EL (cell line): ENCODE data around the gene GRK6.

Experiments
- DNase-seq: peaks from one replicate; pipeline ENCODE4 v3.0.0-alpha.2; 2016

The GRK6 gene

DNA sequence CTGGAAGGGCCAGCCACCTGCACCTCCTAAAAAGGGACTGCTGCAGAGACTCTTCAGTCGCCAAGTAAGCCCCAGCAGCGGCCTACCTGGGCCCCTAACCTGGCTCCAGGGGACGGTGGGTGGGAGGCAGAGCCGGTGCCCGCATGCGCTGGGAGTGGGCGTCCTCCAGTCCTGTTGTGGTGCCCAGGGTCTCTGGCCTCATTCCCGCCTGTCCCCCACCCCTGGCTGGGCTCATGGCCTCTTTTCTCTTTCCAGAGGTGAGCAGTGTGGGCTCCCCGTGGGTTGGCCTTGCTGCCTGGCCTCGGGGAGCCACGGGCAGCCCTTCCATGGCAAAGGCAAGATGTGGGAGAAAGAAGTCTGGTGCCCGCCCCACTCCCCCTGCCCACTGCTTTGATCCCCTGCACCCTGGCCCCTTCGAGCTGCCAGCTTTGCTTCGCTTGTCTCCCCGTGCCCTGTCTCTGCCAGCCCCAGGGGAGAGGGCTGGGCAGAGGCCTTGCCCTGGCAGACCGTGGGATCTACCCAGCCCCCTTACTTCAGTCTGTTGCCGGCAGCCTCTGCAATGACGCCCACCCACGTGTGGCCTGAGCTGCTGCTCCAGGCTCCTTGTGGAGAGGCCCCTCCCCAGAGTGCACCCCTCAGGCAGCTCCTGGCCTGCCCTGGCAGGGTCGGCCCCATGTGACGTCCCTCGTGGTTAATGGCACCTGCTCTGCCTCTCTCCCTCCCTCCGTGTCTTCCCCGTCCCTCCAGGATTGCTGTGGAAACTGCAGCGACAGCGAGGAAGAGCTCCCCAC lies 14.7 kb downstream of the GRK6 start:
- no peak for DNase-seq

DNA sequence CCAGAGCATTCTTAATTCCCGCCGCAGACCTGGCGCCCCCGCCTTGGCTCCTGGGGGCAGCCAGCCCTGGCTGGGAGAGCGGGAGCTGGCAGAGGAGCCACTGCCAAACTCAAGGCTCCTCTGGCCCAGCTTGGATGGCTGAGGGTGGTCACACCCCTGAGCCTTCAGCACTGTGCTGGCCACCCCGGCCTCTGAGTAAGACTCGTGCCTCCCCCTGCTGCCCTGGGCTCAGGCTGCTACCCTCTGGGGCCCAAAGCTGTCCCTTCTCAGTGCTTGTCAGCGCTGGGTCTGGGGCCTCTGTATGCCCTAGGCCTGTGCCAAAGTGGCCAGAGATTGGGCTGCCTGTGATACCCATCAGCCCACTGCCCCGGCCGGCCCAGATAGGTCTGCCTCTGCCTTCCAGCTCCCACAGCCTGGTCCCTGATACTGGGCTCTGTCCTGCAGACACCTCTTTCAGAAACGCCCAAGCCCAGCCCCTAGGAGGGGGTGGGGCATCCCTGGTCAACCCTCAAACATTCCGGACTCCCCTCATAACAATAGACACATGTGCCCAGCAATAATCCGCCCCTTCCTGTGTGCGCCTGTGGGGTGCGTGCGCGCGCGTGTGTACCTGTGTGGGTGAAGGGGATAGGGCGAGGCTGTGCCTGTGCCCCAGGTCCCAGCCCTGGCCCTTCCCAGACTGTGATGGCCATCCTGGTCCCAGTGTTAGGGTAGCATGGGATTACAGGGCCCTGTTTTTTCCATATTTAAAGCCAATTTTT lies 15.8 kb downstream of the GRK6 start:
- no peak for DNase-seq

DNA sequence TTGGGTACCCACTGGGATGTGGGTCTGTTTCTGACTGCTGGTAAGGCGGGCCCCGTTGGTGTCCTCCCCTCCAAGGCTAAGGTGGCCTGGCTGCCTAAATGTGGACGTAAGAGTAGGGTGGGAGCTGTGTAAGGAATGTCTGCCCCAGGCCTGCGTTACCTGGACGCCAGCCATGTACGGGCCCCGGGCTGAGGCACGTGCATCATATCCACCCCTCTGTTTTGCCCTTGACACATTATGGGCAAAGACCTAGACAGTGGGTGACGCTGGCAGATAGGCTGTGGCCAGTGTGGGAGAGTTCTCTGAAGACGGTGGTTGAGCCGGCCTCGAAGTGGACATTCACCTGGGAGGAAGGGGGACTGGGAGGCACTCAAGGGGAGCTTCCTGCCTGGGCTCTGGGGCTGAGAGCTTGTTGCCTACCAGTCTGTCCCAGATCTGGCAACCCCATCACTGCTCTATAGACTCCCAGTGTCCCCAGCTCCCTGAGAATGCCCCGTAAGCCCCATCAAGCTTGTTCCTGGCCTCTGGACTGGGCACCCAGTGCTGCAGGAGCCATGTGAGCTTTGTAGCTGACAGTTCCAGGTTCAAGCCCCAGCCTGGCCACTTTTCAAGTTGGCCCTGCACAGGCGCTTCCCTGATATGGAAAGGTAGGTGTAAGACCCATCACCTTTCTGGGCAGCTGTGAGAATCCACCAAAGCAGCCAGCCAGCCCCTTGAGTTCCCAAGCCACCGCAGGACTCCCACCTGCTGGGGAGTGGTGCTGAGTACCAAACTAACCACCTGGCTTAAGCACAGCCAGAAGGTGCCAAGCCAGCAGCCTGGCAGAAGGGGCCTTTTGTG lies 16.9 kb downstream of the GRK6 start:
- no peak for DNase-seq

DNA sequence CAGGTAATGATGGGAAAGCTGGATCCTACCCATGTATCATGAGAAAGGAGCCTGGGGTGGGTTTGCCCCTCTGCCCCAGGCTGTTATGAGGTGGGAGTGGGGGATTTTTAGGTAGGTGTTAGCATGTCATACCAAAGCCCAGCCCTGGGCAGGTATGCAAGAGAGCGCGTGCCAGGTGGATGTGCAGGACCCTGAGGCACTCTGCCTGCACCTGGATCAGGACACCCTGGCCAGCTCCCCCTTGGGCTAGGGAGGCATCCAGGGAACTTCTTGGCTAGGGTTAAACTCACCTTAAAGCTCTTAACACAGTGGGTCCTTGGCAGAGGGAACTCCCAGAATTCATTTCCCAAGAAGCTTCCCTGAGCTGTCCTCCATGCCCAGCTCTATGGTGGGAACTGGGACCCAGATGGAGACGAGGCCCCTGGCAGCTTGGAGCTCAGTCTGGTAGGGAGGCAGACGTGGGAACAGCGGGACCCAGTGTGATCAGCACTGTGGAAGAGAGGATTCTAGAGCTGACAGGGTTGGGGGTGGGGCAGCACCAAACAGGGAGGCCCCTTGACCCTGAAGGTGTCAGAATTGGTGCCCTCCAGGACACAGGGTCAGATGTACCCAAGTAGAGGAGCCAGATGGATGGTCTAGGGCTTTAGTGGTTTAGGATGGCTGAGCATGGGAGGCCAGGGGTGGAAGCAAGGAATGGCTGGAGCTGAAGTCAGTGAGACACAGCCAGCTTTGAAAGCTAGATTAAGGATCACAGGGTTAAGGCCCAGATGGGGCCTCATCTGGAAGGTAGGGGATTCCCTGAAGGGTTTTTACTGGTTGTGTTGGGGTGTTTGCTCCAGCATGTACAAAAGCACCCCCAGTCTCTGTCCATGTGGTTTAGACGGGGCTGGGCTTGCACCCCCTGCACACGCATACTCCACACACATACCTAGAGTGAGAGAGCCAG lies 17.9 kb downstream of the GRK6 start:
- DNase-seq: no peak

GRCh38 chr5:177445052-177445916 lies 18.8 kb downstream of the GRK6 start:
- DNase-seq: no peak

DNA sequence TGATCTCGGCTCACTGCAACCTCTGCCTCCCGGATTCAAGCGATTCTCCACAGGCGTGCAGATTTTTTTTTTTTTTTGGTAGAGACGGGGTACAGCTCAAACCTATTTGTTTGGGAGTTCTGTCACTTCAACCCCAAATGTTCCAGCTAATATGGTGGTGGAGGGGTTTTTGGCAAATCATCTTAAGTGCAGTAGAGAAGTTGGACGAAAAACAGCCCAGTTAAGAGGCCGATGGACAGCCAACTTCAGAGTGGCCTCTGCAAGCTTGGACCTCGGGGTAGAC lies 19.4 kb downstream of the GRK6 start:
- no peak for DNase-seq

GRCh38 chr5:177446200-177447065 lies 20.0 kb downstream of the GRK6 start, which contains the start of gene PRR7:
Gene PRR7 (plus strand): TSS chr5:177446814. CDS start chr5:177455068, 8,254 bp downstream.
- peak; percentile 73 for DNase-seq

DNA sequence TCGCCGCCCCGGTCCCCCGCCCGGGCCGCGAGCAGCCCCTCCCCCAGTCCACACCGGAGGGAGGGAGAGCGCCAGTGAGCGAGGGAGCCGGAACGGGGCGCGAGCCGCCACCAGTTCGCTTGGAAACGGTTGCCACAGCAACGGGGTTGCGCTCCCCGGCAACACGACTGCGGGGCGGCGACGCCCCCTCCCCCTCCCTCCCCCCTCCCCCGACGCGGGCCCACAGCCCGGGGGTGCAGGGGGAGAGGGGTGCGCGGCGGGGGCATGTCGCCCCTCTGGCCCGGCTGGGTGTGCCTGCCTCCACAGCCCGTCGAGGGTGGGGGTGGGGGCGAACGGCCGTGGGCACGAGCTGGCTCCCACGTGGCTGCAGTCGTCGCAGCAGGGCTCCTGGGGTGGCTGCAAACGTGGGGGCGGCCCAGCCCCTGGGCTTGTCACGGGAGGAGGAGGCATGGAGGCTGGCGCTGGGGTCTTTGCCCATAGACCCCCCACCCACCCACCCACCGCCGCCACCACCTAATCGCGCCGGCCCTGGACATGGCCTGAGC lies 20.7 kb downstream of the GRK6 start:
- DNase-seq: peak; percentile 61

- peak; percentile 96 for DNase-seq
Observed at GRCh38 chr5:177447611-177448243, 21.3 kb downstream of the GRK6 start.

DNA sequence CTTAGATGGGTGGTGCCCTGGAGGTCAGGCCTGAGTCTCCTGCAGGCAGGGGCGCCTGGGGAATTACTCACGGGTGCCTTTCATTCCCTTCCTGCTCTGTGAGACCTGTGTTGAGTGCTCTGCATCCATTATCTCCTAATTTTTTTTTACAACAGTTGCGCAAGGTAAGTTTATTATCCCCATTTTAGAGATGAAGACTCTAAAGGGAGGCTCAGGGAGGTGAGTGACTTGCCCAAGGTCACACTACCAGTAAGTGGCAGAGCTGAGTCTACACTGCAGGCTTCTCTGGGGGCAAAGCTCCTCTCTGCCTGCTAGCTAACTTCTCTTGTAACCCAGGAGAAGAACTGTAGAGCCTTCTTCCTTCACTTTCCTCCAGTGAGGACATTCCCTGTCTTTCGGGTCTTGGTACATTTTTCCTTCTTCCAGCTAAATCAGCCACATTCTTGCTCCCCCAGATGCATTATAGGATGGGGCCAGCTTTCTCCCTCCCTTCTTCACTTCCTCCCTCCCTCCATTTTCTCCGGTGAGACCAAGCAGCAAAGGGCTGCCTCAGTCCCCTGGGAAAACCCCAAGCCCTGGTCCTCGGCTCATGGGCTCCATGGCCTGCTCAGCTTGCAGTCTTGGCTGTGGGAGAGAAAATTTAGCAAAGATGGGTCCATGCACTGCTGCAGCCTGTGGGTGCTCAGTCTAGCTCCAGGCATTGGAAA lies 21.9 kb downstream of the GRK6 start:
- DNase-seq: no peak

DNA sequence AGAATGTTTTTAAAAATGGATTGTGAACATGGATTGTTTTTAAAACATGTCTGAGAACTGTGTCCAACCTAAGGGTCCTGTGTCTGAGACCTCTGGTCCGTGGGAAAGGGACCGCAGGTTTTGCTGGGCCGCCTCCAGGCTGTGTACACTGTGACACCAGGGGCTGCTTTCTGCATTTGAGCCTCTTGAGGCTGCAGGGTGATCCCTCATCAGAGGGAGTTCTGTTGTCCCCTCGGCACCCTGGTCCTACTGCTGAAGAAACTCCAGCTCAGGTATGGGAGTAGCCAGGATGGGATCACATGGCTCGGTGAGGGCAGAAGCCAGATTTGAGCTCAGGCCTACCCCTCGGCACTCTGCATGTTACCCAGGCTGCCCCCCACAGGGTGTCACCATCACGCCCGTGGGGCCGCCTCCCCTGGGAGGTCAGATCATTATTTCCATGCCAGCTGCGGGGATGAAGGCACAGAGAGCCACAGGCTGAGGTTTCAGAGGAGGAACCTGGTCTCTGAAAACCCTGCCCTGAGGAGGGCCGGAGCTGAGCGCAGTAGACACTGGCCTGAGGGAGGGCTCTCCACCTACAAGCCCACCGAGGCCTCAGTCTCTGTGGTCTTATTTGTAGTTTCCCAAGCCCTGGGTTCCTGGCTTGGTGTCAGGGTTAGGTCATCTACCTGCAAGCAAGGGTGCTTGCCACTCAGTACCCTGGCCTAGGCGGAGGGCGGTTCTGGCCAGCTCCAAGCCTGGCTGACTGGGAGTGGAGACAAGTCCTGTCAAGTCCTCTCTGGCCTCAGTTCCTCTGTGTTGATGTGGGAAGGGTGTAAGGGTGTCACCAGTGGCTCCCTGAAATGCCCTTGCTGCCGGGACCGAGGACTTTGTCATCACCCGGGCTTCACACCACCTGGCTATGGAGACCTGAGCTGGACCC lies 22.9 kb downstream of the GRK6 start:
- DNase-seq: no peak

DNA sequence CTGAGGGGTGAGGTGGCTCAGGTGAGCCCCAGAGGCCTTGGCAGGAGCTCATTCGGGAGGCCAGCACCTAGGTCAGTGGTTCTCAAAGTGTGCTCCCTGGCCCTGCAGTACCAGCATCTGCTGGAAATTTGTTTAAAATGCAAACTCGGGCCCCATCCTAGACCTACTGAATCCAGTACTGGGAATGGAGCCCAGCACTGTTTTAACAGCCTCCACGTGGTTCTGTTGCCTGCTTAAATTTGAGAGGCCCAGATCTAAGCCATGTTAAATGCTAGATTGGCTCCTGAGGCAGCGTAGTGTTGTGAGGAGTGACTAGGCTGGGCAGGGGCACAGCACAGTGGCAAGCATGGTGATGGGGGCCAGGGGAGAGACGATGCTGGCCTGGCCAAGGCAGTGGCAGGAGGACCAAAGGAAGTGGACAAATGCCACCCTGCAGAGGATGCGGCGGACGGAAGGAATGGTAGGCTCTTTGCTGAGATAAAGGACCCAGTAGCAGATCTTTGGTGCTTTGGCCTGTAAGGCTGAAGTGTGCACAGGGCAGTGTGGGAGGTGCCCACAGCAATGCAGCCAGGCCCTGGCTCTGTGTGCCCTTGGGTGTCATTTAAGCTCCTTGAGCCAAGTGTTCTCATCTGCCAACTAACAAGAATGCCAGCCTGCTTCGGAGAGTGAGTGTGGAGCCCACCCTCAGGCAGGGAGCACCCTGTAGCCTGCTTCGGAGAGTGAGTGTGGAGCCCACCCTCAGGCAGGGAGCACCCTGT lies 24.4 kb downstream of the GRK6 start:
- DNase-seq: no peak

DNA sequence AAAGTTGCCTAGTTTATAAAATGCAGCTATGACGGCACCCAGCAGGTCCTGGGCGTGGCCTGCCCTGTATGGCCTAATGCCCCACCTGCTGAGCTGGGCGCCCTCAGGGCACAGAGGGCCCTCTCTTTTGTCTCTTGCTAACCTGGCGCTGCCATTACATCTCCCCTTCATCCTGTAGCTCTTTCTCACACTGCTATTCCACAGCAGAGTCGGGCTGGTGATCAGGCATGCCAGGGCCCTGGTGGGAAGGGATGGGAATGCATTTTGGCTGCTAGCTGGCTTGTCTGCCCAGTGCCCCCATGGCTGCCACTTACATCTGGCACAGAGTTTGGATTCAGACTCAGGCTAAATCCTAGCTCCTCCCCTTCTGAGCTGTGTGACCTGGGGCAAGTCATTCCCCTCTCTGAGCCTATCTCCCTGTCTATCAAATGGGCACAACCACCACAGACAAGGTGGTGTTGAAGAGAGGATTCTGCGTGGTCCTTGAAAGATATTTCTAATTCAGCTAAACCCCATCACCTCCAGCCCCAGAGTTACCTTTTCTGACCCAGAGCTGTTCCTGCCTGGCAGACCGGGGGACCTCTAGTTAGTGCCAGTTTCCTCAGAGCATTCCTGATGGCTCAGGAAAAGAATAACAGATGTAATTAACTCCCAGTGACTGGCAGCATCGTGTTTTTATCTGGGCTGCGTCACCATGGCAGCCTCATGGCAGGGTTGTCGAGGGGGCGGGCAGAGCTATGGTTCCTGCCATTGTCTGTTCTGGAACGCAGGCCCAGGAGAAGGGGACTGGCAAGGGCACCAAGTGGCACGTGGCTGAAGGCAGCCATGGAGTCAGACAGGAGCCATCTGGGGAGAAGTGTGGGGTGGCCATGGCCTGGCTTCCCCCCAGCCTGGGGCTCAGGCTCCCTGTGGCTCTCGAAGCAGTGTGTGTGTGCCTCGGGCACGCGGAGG lies 26.5 kb downstream of the GRK6 start:
- no peak for DNase-seq

DNA sequence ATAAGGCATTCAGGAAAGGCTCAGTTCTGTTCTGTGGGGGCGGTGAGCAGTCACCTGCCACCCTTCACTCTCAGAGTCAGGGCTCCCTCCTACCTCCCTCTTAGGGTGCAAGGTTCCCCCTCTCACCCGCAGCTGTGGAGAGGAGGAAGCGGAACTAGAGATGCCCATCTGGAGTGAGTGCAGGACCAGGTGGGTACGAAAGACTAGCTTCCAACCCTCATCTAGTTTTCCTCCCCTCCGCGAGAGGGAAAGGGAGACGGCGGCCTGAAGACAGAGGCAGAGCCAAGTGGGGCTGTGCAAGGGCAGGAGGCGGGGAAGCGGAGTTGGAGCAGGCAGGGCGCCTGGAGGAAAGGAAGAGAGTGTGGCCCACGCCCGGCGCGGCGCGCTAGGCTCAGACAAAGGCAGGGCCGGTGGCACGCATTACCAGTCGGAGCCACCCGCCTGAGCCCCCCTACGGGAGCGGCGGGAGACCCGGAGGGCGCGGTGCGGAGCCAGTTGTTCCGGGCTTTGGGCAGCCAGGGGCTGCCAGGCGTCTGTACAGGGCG lies 27.4 kb downstream of the GRK6 start:
- DNase-seq: no peak

DNA sequence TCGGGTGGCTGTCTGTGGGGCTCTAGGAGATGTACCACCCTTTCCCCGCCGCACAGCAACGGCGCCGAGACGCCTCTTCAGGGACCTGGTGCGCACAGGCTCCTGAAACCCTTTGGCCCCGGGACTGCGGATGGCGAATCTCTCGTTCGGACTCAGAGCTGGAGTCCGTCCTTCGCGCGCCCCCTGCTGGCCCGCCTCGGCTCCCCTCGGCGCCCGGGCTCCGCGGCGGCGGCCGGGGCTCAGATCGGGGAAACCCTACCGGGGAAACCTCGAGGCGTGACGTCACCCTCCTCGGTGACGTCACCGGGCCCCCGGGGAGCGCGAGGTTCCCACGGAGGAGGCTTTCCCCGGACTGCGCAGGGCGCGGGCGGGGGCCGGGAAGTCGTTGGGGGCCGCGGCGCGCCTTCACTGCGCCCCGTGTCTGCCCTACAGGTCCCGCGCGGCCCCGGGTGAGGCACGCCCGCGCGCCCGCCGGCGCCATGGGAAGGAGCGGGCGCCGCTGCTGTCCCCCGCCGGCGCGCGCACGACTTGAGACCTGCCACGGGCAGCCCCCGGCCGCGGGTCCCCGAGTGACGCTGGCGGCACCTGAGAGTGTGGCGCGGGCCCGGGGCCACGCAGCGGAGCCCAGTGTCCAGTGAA lies 28.0 kb downstream of the GRK6 start:
- DNase-seq: peak; percentile 90
